DND-41 (cell line): ENCODE results near the gene SENP1.

ENCODE experiments used
- ATAC-seq: fragments of 200-7000 bp; cut with Tn5 transposase; 3 replicates; pipeline ENCODE4 v1.9.1; 2021; ENCODE audit warnings: low read depth; ENCODE audit not compliant: insufficient read depth
- DNase-seq: peaks from one replicate; pipeline ENCODE4 v3.0.0-alpha.2; 2020
- H2AFZ ChIP-seq: 2 replicates; pipeline ENCODE4 v1.6.0; 2012; ENCODE audit warnings: low read depth, low read length
- H3K27ac ChIP-seq: 2 replicates; pipeline ENCODE4 v1.5.1; 2012; ENCODE audit warnings: low read length, inconsistent platforms
- H3K27me3 ChIP-seq: fragments of 200-600 bp; sonication (generic); 2 replicates; pipeline ENCODE4 v1.6.0; 2012; ENCODE audit warnings: low read length, mild to moderate bottlenecking, inconsistent platforms; ENCODE audit not compliant: insufficient read depth, poor library complexity
- H3K36me3 ChIP-seq: 2 replicates; pipeline ENCODE4 v1.5.1; 2012; ENCODE audit warnings: low read length, inconsistent platforms; ENCODE audit not compliant: insufficient read depth
- H3K4me1 ChIP-seq: 2 replicates; pipeline ENCODE4 v1.5.1; 2012; ENCODE audit warnings: mild to moderate bottlenecking, low read length; ENCODE audit not compliant: insufficient read depth
- H3K4me2 ChIP-seq: 2 replicates; pipeline ENCODE4 v1.6.0; 2012; ENCODE audit warnings: mild to moderate bottlenecking, moderate library complexity, low read length, inconsistent platforms; ENCODE audit not compliant: insufficient read depth
- H3K4me3 ChIP-seq, 2 experiments: fragments of 200-600 bp in 1 of 2; shearing (Covaris generic) in 1 of 2; 2 replicates each; pipeline ENCODE4 v1.5.1; 2012 to 2016; ENCODE audit warnings: inconsistent platforms in 2 of 2, low read length in 2 of 2, mild to moderate bottlenecking in 2 of 2, low read depth in 1 of 2, moderate library complexity in 1 of 2
- H3K79me2 ChIP-seq: 2 replicates; pipeline ENCODE4 v1.6.0; 2012; ENCODE audit warnings: low read length, inconsistent platforms; ENCODE audit not compliant: insufficient read depth
- H3K9ac ChIP-seq: 2 replicates; pipeline ENCODE4 v1.6.0; 2012; ENCODE audit warnings: low read depth, mild to moderate bottlenecking, inconsistent platforms, low read length, moderate library complexity
- H3K9me3 ChIP-seq: 2 replicates; pipeline ENCODE4 v1.5.1; 2012; ENCODE audit warnings: low read length, moderate library complexity, mild to moderate bottlenecking, inconsistent platforms; ENCODE audit not compliant: insufficient read depth, severe bottlenecking
- H4K20me1 ChIP-seq: 2 replicates; pipeline ENCODE4 v1.6.0; 2012; ENCODE audit warnings: low read length; ENCODE audit not compliant: insufficient read depth
- CTCF ChIP-seq: IDR thresholded peaks from 2 replicates; pipeline ENCODE4 v1.5.1; 2012; ENCODE audit warnings: borderline replicate concordance, low read length, moderate library complexity, mild to moderate bottlenecking; ENCODE audit not compliant: poor library complexity, severe bottlenecking; ENCODE audit errors: extremely low read depth
- EZH2 ChIP-seq: IDR thresholded peaks from 3 replicates; pipeline ENCODE4 v1.6.1; 2012; ENCODE audit warnings: borderline replicate concordance, low read depth, mild to moderate bottlenecking, moderate library complexity, low read length, inconsistent platforms; ENCODE audit not compliant: severe bottlenecking

Gene SENP1

GRCh38 chr12:48041591-48042423 is 64.1 kb downstream of the SENP1 start:
- Histone ChIP-seq H3K4me3 (no peak overlapping the region), H3K79me2 (no peaks in the 10 kb centered on the region), H2AFZ (no peak overlapping the region), H3K36me3 (peaks cover 43% of the 10 kb centered on the region), H3K9ac (no peak overlapping the region), H3K4me1 (no peaks in the 10 kb centered on the region), H3K27me3 (no peaks in the 10 kb centered on the region), H3K9me3 (no peaks in the 10 kb centered on the region), H4K20me1 (no peaks in the 10 kb centered on the region), H3K4me2 (no peak overlapping the region), H3K27ac (no peak overlapping the region)
- no peak for TF ChIP-seq CTCF
- TF ChIP-seq EZH2 = no peak
- DNase-seq = no peak
- no peak for ATAC-seq

GRCh38 chr12:48040354-48040753 is 65.5 kb downstream of the SENP1 start:
- no peaks in the 10 kb centered on the region for H3K4me1 ChIP-seq
- H3K9me3 ChIP-seq = no peaks in the 10 kb centered on the region
- no peak for ATAC-seq
- no peak overlapping the region for H3K27ac ChIP-seq
- TF ChIP-seq EZH2 = no peak
- no peak for TF ChIP-seq CTCF
- no peaks in the 10 kb centered on the region for H3K79me2 ChIP-seq
- H4K20me1 ChIP-seq = no peaks in the 10 kb centered on the region
- no peak for DNase-seq
- H3K4me3 ChIP-seq = no peak overlapping the region
- no peak overlapping the region for H3K4me2 ChIP-seq
- no peak overlapping the region for H2AFZ ChIP-seq
- peaks cover 29% of the 10 kb centered on the region for H3K36me3 ChIP-seq
- no peak overlapping the region for H3K9ac ChIP-seq
- no peaks in the 10 kb centered on the region for H3K27me3 ChIP-seq

DNA sequence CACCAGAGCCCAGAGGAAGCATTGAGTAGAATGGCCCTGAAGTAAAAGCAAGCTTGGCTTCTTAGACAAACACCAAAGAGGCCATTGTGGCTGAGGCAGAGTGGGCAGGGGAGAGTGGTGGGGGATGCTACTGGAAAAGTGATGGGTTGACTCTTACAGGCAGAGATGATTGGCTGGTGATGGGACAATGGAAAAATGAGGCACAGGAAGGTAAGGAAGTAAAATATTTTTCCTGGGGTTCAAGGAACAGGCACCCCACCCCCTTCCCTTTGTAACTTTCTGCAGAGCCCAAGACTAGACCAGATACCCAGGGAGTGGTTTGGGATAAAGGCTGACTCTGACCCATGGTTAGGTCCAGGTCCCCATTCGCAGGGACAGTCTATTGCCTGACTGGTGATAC is 66.7 kb downstream of the SENP1 start:
- Histone ChIP-seq H4K20me1 (no peaks in the 10 kb centered on the region), H3K36me3 (peaks cover 18% of the 10 kb centered on the region), H3K27ac (no peak overlapping the region), H3K4me3 (no peak overlapping the region), H3K4me1 (no peaks in the 10 kb centered on the region), H2AFZ (no peak overlapping the region), H3K27me3 (no peaks in the 10 kb centered on the region), H3K9me3 (no peaks in the 10 kb centered on the region), H3K9ac (no peak overlapping the region), H3K4me2 (no peak overlapping the region), H3K79me2 (no peaks in the 10 kb centered on the region)
- TF ChIP-seq EZH2 = no peak
- no peak for TF ChIP-seq CTCF
- no peak for DNase-seq
- ATAC-seq = no peak
